Right cardiac atrium (tissue), 5 donors: ENCODE data around the gene CDK14. TPM values are rescaled to one million over a fixed set of nuclear protein-coding genes. Genes with fewer than 3 reads are reported as not detected.
"Not testable (repeated sequence)": the region's sequence is repeated elsewhere in the genome, so short reads cannot be mapped to it uniquely, and the experiment has no call there.

Experiments
- ATAC-seq, 2 donors: fragments of 200-7000 bp; cut with Tn5 transposase; one replicate each; pipeline versions ENCODE4 v1.8.0 to v1.9.1; 2020; ENCODE audit warnings: moderate library complexity in 2 of 2, mild to moderate bottlenecking in 1 of 2
- DNase-seq, 3 donors: peaks; one replicate each; pipeline ENCODE4 v3.0.0-alpha.2; 2020
- H3K27ac ChIP-seq: one replicate; pipeline ENCODE4 v1.5.1; 2013; ENCODE audit warnings: mild to moderate bottlenecking, low read length, control low read depth, moderate library complexity
- H3K27me3 ChIP-seq: one replicate; pipeline ENCODE4 v1.6.1; 2013; ENCODE audit not compliant: control insufficient read depth, insufficient read depth
- H3K4me1 ChIP-seq: one replicate; pipeline ENCODE4 v1.6.1; 2013; ENCODE audit warnings: low read length; ENCODE audit not compliant: control insufficient read depth, insufficient read depth
- H3K4me3 ChIP-seq: one replicate; pipeline ENCODE4 v1.5.1; 2013; ENCODE audit warnings: low read length, control low read depth
- H3K9me3 ChIP-seq: one replicate; pipeline ENCODE4 v1.6.1; 2013; ENCODE audit warnings: low read length; ENCODE audit not compliant: control insufficient read depth
- whole genome bisulfite sequencing: extraction: QIAGEN DNeasy Blood & Tissue Kit; methylation state at CpG from one replicate; pipeline ENCODE4 v1.1.7; 2013; 5-methylcytosine and 5-hydroxymethylcytosine counted together
- intact Hi-C, 4 donors: fragments of 100-400 bp; cut with DNase I; formaldehyde crosslinking; loops; one replicate each; pipeline versions ENCODE4 v1.11.0 to v1.14.0; 2022 to 2023
- polyA plus RNA-seq: library from polyadenylated mRNA; stranded (reverse); fragments of 200-250 nt; gene quantifications from one replicate; pipeline ENCODE4 v1.2.3, GENCODE V29; 2013
- total RNA-seq, 4 donors: library from RNA; stranded (reverse); fragmentation: NEBNext Ultra II Directional; extraction: Animal tissue kit (Norgen Biotek cat#: 25700); gene quantifications; one replicate each; pipeline ENCODE4 v1.2.1, GENCODE V29; 2021
- donor health status: healthy with polysubstance abuse.
- donor health status: DM: no; HTN: yes; CAD: no.
- donor health status: DM: no; HTN: no; CAD: no.
- donor health status: DM: no; HTN: yes; CAD: no; lungs with severe emphysema.
- donor health status: DM: yes; HTN: yes; CAD: no.

The CDK14 gene
- total and polyA plus RNA-seq, 5 donors, result 10.7 to 93.1 (median 59.6) TPM

- DNase-seq (no peak), ATAC-seq (no peak)
- WGBS, result 96% methylated on average over 3 of the region's 3 CpGs
- intact Hi-C loops, result no loop called here
- Histone ChIP-seq H3K27me3 (no peaks in the 10 kb centered on the region), H3K4me1 (no peaks in the 10 kb centered on the region), H3K4me3 (no peak overlapping the region), H3K9me3 (no peaks in the 10 kb centered on the region), H3K27ac (no peak overlapping the region)
These were observed 35.4 kb downstream of the CDK14 start for GRCh38 chr7:90631502-90631901.

- intact Hi-C loops, H3K27ac ChIP-seq, H3K9me3 ChIP-seq, ATAC-seq, H3K4me3 ChIP-seq, H3K27me3 ChIP-seq, H3K4me1 ChIP-seq, DNase-seq: not testable (repeated sequence)
- 86% methylated on average over 17 of the region's 17 CpGs for WGBS
These were observed 43.6 kb downstream of the CDK14 start for GRCh38 chr7:90639683-90640082.

GRCh38 chr7:90642978-90643377 lies 46.9 kb downstream of the CDK14 start:
- H3K27ac ChIP-seq, result no peak overlapping the region
- ATAC-seq (no peak), DNase-seq (no peak)
- no peaks in the 10 kb centered on the region for H3K27me3 ChIP-seq
- no peaks in the 10 kb centered on the region for H3K9me3 ChIP-seq
- 92% methylated on average over 4 of the region's 4 CpGs for WGBS
- H3K4me1 ChIP-seq, result no peaks in the 10 kb centered on the region
- H3K4me3 ChIP-seq, result no peak overlapping the region
- intact Hi-C loops, result no loop called here

GRCh38 chr7:90645784-90646183 lies 49.7 kb downstream of the CDK14 start:
- no peak overlapping the region for H3K27ac ChIP-seq
- intact Hi-C loops, result no loop called here
- ATAC-seq, result no peak
- H3K27me3 ChIP-seq, result no peaks in the 10 kb centered on the region
- no peaks in the 10 kb centered on the region for H3K9me3 ChIP-seq
- WGBS, result 38% methylated on average over 1 of the region's 1 CpG
- peaks cover 2% of the 10 kb centered on the region for H3K4me1 ChIP-seq
- DNase-seq, result no peak
- H3K4me3 ChIP-seq, result no peak overlapping the region

GRCh38 chr7:90648107-90648506 lies 52.0 kb downstream of the CDK14 start:
- Histone ChIP-seq H3K9me3 (no peaks in the 10 kb centered on the region), H3K4me3 (no peak overlapping the region), H3K27ac (no peak overlapping the region), H3K4me1 (peaks cover 2% of the 10 kb centered on the region), H3K27me3 (no peaks in the 10 kb centered on the region)
- DNase-seq, result no peak
- 99% methylated on average over 2 of the region's 2 CpGs for WGBS
- ATAC-seq, result no peak
- intact Hi-C loops, result no loop called here

GRCh38 chr7:90648834-90649233 lies 52.7 kb downstream of the CDK14 start:
- intact Hi-C loops, result no loop called here
- H3K9me3 ChIP-seq, result no peaks in the 10 kb centered on the region
- ATAC-seq, result no peak
- DNase-seq, result no peak
- H3K27ac ChIP-seq, result no peak overlapping the region
- H3K27me3 ChIP-seq, result no peaks in the 10 kb centered on the region
- H3K4me1 ChIP-seq, result peaks cover 2% of the 10 kb centered on the region
- no peak overlapping the region for H3K4me3 ChIP-seq

GRCh38 chr7:90654718-90655427 lies 58.8 kb downstream of the CDK14 start:
- H3K4me1 ChIP-seq, result no peaks in the 10 kb centered on the region
- ATAC-seq (no peak), DNase-seq (no peak)
- H3K27ac ChIP-seq, result no peak overlapping the region
- H3K9me3 ChIP-seq, result no peaks in the 10 kb centered on the region
- intact Hi-C loops, result no loop called here
- WGBS, result 93% methylated on average over 4 of the region's 4 CpGs
- H3K27me3 ChIP-seq, result no peaks in the 10 kb centered on the region
- no peak overlapping the region for H3K4me3 ChIP-seq

- Histone ChIP-seq H3K4me3 (no peak overlapping the region), H3K9me3 (no peaks in the 10 kb centered on the region), H3K27ac (no peak overlapping the region), H3K4me1 (no peaks in the 10 kb centered on the region), H3K27me3 (no peaks in the 10 kb centered on the region)
- intact Hi-C loops, result no loop called here
- ATAC-seq, result no peak
- 43% methylated on average over 2 of the region's 2 CpGs for WGBS
- no peak for DNase-seq
These were observed 59.4 kb downstream of the CDK14 start for GRCh38 chr7:90655566-90655965.

- intact Hi-C loops, result no loop called here
- Histone ChIP-seq H3K4me1 (peaks cover 3% of the 10 kb centered on the region), H3K9me3 (no peaks in the 10 kb centered on the region), H3K27ac (no peak overlapping the region), H3K4me3 (no peak overlapping the region), H3K27me3 (no peaks in the 10 kb centered on the region)
- WGBS, result 32% methylated on average over 1 of the region's 1 CpG
- DNase-seq, result no peak
- ATAC-seq, result no peak
These were observed 61.4 kb downstream of the CDK14 start for GRCh38 chr7:90657481-90657880.

GRCh38 chr7:90660100-90660499 lies 64.0 kb downstream of the CDK14 start:
- Histone ChIP-seq H3K4me1 (peaks cover 6% of the 10 kb centered on the region), H3K27ac (no peak overlapping the region), H3K4me3 (no peak overlapping the region), H3K27me3 (no peaks in the 10 kb centered on the region), H3K9me3 (no peaks in the 10 kb centered on the region)
- WGBS, result 70% methylated on average over 2 of the region's 2 CpGs
- DNase-seq (no peak), ATAC-seq (no peak)
- intact Hi-C loops, result no loop called here

GRCh38 chr7:90660819-90661218 lies 64.7 kb downstream of the CDK14 start:
- H3K9me3 ChIP-seq, result no peaks in the 10 kb centered on the region
- ATAC-seq, result peak; percentile 62 to 64
- H3K27ac ChIP-seq, result peak overlapping the region; percentile 96
- WGBS, result 24% methylated on average over 1 of the region's 1 CpG
- intact Hi-C loops, result no loop called here
- H3K4me1 ChIP-seq, result peaks cover 7% of the 10 kb centered on the region
- no peak overlapping the region for H3K4me3 ChIP-seq
- H3K27me3 ChIP-seq, result no peaks in the 10 kb centered on the region
- no peak for DNase-seq
